HT1080 (cell line): ENCODE data around the gene SNTN. TPM values are rescaled to one million over a fixed set of nuclear protein-coding genes. Genes with fewer than 3 reads are reported as not detected.

ENCODE experiments used
- DNase-seq: peaks from one replicate; pipeline ENCODE4 v3.0.0-alpha.2; 2015; ENCODE audit warnings: low read depth
- total RNA-seq: library from RNA; depleted of rRNA; stranded (reverse); fragments of >200 nt; shearing (Covaris generic); gene quantifications from 2 replicates; pipeline ENCODE4 v1.2.3, GENCODE V29; 2014; rRNA removed

SNTN gene
- total RNA-seq, 1 experiment from 2014 or later, result not detected

GRCh38 chr3:63673111-63673510, 20.6 kb downstream of the SNTN start:
- DNase-seq, result no peak

- no peak for DNase-seq
Measured at GRCh38 chr3:63674586-63674985, 22.1 kb downstream of the SNTN start.

GRCh38 chr3:63679186-63679585, 26.7 kb downstream of the SNTN start:
- no peak for DNase-seq

DNA sequence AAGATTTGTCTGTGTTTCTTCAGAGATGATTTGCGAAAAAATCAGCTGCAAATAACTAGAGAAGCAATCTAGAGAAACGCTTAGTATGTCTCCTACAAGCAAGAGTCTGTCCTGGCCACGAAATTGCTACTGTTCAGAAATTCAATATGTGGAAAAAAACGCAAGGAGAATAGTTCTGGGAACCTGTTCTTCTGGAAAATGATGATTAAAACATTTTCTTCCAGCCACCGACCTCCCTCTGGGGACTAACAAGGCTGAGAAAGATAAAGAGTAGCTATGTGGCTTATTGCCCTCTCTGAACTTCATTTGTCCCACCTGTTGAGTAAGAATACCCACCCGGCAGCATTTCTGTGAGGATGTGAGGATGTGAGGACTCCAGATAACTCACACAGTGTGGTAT, 31.6 kb downstream of the SNTN start:
- DNase-seq, result no peak

DNA sequence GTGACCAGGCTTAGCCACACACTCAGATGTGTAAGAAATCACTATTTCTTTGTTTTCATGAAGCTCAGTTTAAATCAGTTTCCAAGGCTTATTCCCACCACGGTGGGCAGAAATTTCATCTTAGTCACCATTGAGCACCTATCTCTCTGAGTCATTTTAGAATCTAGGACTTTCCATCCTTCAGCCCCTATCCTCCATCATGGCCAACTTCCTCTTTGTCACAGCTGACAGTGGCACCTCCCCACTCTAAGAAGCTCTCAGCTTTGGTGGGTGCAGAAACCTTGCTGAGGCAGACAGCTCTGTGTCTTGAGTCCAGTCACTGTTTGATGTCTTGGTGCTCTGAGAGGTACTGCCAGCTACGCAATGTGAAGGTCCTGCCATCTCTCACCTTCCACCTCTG, 32.9 kb downstream of the SNTN start:
- no peak for DNase-seq

DNA sequence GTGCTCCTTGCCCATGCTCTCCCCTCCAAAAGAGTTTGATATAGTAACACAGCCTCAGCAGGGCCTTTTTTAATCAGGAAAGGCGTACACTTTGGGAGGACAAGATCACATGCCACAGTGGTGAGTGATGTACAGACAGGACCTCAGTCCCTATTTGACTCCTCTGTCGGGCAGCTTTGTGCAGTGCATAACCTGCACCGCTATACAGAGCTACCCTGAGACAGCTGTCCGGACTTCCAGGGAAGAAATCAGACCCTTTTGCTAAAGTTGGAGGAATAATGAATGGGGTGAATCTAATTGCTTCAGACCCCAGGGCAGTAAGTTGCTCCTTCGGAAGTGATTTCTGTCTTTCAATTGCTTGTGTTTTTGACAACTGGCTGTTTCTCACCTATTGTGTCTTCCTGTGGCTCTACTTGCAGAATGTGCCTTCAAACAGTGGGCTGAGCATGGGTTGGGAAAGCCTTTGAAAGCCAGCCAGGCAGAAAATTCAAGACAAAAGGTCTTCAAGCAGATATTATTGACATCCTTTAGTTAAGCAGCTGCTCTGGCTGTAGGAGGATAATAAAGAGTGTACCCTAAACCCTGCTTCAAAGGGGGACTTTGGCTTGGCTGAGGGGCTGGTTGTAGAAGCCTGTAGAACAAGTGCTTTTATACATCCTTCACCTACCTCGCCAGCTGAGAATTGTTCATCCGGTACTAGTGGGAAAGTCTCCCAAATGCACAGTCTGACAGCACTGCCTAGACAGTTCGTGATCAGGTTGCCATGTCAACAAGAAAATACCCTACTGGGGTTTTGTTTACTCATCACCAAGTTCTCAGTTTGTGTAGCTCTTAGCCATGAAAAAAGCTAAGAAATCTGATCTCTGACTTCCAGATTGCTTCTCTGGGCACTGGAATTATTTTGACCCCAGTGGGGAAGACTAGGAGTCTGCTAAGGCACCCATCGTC, 35.1 kb downstream of the SNTN start:
- DNase-seq, result peak; percentile 12

- DNase-seq, result no peak
Measured at GRCh38 chr3:63689285-63689684, 36.8 kb downstream of the SNTN start.

DNA sequence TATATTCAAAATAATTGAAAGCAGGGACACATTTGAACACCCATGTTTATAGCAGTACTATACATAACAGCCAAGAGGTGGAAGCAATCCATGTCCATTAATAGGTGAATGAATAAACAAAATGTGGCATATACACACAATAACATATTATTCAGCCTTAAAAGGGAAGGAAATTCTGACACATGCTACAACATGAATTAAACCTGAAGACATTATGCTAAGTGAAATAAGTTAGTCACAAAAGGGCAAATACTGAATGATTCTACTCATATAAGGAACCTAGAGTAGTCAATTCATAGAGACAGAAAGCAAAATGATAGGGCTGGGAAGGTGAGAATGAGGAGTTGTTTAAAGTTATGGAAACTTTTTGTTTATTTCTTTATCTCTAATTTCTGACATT, 40.9 kb downstream of the SNTN start:
- DNase-seq, result no peak

- no peak for DNase-seq
Measured at GRCh38 chr3:63705092-63705645, 52.7 kb downstream of the SNTN start.

DNA sequence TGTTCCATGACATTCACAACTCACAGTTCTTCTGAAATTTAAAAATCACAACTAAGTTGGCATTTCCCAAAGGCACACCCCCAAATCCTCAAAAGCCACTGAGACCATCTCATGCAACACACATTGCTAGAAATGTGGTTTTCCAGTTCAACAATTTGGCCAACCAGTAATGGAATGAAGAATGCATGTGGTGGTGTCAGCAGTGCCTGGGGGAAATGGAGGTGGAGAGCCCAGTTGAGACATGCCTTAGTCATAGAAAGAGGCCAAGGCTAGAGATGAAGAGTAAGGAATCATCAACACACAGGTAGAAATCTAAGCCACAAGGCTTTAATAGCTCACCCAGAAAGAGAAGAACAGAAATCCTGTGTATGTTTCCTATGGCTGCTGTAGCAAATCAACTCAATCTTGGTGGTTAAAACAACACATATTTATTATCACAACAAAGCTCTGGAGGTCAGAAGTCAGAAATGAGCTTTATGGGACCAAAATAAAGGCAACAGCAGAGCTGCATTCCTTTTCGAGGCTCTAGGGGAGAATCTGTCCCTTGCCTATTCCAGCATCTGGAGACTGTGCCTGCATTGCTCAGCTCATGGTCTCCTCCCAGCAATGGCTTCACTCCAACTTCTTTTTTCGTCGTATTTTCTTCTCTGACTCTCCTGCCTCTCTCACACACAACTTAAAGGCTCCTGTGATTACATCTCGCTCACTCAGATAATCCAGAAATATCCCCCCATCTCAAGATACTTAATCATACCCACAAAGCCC, 54.0 kb downstream of the SNTN start:
- DNase-seq, result peak; percentile 38

DNA sequence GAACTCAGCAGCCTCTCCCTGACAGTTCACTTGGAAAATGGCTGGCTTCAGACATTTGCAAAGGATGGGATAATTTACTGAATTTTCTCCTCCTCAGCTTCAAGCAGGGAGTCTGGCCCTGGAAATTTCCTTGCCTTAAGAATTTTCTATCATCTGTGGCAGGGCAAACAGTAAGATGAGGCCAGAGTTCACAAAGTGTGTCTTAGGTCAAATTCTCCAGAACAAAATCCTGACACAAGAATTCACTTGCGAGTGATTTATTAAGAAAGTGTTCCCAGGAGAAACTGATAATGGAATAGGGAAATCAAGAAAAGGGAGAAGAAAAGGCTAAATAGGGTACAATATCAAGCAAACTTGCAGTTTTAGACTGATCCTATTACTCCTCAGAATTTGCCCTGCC, 55.3 kb downstream of the SNTN start:
- no peak for DNase-seq

DNA sequence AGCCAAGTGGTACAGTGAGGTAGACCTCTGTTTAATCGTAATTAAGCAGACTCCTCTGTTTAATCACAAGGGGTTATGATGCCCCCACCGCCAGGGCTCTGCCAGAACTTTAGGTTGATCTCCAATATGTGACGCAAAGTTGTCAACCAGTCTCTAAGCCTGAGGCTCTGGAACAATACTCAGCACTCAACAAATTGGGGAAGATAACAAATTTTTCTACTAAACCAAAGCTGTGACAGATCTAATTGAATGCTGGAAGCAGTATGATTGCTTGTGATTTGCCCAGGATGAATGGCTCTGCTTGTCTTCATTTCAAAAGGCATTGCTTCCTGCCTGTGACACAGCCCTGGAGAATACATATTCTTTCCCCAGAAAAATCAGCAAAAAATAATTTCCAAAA, 57.1 kb downstream of the SNTN start:
- no peak for DNase-seq

Other genes starting within 250 kb of the SNTN start
- 0.16 TPM in 1 of 2 replicates, not detected in the other for gene C3orf49, start 166.6 kb downstream of the SNTN start, total RNA-seq
- gene THOC7, start 211.1 kb downstream of the SNTN start, total RNA-seq, result 68.3 and 96.4 TPM in 2 replicates
- gene ATXN7, start 211.2 kb downstream of the SNTN start, total RNA-seq, result 7.0 and 7.6 TPM in 2 replicates